Measurements from ENCODE around the gene MYH6.

GRCh38 chr14:23384364-23385080 lies 23.6 kb downstream of the MYH6 start:
- TF ChIP-seq CTCF (IDR thresholded peaks at IDR 0.05) (no peak), POLR2A (IDR thresholded peaks at IDR 0.05) (no peak)

Measured in sigmoid colon (tissue), 3 donors.